ENCODE data around the gene BFSP1. TPM values are rescaled to one million over a fixed set of nuclear protein-coding genes. Genes with fewer than 3 reads are reported as not detected.
A peak's percentile ranks its signal among the peaks of the same experiment; 100 is the strongest.

BFSP1 gene
- total RNA-seq, 1 donor, result 2.9 TPM

DNA sequence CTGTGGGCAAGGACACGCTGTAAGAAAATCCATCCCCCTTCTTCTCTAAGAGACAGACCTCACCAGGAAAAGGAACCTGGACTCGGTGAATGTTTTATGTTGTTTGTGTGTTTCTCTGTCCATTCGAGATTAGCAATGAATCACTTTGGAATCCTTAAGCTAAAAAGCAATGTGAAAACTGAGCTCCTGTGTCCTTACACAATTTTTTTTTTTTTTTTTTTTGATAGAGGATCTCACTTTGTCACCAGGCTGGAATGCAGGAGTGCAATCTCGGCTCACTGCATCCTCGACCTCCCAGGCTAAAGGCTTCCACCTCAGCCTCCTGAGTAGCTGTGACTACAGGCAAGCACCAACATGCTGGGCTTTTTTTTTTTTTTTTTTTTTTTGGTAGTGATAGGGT is 32.1 kb downstream of the BFSP1 start:
- Histone ChIP-seq H3K79me2 (ENCODE audit: insufficient read depth, low read length) (no peaks in the 10 kb centered on the region), H3K4me3 (ENCODE audit: insufficient read depth, low read length) (no peak overlapping the region), H3K27ac (ENCODE audit: low read depth, low read length) (no peak overlapping the region), H3K4me1 (ENCODE audit: insufficient read depth, low read length) (peaks cover 5% of the 10 kb centered on the region), H3K36me3 (ENCODE audit: insufficient read depth, low read length) (no peaks in the 10 kb centered on the region), H2AFZ (ENCODE audit: low read length) (no peak overlapping the region), H3K4me2 (ENCODE audit: insufficient read depth, low read length) (no peak overlapping the region), H3K27me3 (ENCODE audit: insufficient read depth, low read length) (peaks cover 6% of the 10 kb centered on the region), H4K20me1 (ENCODE audit: insufficient read depth, low read length) (no peaks in the 10 kb centered on the region), H3K9me3 (ENCODE audit: low read depth, low read length) (no peaks in the 10 kb centered on the region)
- TF ChIP-seq, protein P1, sequence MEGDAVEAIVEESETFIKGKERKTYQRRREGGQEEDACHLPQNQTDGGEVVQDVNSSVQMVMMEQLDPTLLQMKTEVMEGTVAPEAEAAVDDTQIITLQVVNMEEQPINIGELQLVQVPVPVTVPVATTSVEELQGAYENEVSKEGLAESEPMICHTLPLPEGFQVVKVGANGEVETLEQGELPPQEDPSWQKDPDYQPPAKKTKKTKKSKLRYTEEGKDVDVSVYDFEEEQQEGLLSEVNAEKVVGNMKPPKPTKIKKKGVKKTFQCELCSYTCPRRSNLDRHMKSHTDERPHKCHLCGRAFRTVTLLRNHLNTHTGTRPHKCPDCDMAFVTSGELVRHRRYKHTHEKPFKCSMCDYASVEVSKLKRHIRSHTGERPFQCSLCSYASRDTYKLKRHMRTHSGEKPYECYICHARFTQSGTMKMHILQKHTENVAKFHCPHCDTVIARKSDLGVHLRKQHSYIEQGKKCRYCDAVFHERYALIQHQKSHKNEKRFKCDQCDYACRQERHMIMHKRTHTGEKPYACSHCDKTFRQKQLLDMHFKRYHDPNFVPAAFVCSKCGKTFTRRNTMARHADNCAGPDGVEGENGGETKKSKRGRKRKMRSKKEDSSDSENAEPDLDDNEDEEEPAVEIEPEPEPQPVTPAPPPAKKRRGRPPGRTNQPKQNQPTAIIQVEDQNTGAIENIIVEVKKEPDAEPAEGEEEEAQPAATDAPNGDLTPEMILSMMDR (IDR thresholded peaks at IDR 0.05; ENCODE audit: extremely low read depth, low read depth, low read length), result no peak
- no peak for DNase-seq (ENCODE audit: insufficient read length, low spot score, missing footprints)

DNA sequence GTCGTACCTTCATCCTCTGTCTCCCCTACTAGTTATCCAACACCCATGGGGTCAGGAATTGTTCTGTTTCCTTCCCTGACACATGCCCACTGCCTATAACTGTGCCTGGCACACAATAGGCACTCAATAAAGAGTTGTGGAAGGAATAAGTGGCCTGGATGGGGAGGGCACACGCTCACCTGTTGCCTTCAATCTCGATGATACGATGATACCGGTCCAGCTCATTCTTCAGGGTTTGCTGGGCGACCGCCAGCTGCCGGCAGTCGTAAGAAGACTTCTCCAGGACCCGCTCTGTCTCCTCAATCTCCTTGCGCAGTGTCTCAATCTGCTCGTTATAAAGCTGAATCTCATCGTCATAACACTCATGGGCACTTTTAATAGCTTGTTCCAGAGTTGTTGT is 32.5 kb downstream of the BFSP1 start:
- H3K27ac ChIP-seq (ENCODE audit: low read depth, low read length), result no peak overlapping the region
- no peak for DNase-seq (ENCODE audit: insufficient read length, low spot score, missing footprints)
- no peaks in the 10 kb centered on the region for H3K36me3 ChIP-seq (ENCODE audit: insufficient read depth, low read length)
- H2AFZ ChIP-seq (ENCODE audit: low read length), result no peak overlapping the region
- H3K27me3 ChIP-seq (ENCODE audit: insufficient read depth, low read length), result peaks cover 6% of the 10 kb centered on the region
- H3K79me2 ChIP-seq (ENCODE audit: insufficient read depth, low read length), result no peaks in the 10 kb centered on the region
- no peaks in the 10 kb centered on the region for H3K9me3 ChIP-seq (ENCODE audit: low read depth, low read length)
- H3K4me1 ChIP-seq (ENCODE audit: insufficient read depth, low read length), result peaks cover 5% of the 10 kb centered on the region
- no peak overlapping the region for H3K4me3 ChIP-seq (ENCODE audit: insufficient read depth, low read length)
- H4K20me1 ChIP-seq (ENCODE audit: insufficient read depth, low read length), result no peaks in the 10 kb centered on the region
- TF ChIP-seq, protein P1 (IDR thresholded peaks at IDR 0.05; ENCODE audit: extremely low read depth, low read depth, low read length), result no peak
- no peak overlapping the region for H3K4me2 ChIP-seq (ENCODE audit: insufficient read depth, low read length)

DNA sequence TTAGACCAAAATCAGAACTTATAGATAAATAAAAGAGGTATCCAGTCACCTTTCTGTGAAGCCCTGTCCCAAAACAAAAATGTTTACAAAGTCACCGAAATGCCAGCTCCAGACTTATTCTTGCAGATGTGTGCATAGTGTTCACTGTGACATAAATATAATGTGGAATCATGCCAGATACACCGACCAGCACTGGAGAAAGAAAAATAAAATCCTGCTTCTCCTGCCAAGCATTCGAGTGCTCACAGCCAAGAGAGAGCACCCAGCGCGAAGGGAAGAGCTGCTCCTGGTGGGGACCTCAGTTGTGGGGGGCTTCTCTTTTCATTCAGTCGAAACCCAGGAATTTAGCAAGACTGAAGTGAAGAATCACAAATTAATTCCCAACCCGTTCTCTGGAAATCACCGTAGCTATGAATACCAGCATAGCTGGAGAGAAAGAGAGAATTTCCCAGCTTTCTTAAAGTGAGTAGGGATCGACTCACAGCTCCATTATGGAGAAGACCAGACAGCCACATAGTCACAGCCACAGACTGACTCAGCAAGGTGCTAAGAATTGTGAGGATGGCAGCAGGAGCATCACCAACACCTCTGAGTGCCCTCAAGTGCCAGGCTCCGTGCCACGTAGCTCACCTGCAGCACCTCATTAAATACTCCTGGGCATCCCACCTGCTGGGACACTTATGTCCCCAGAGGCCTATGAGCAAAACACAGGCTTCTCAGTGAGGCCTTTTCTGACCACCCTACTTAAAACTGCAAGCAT is 33.2 kb downstream of the BFSP1 start:
- TF ChIP-seq, protein P1 (IDR thresholded peaks at IDR 0.05; ENCODE audit: extremely low read depth, low read depth, low read length), result no peak
- no peak for DNase-seq (ENCODE audit: insufficient read length, low spot score, missing footprints)
- H3K4me3 ChIP-seq (ENCODE audit: insufficient read depth, low read length), result peak overlapping the region; percentile 38
- no peaks in the 10 kb centered on the region for H3K36me3 ChIP-seq (ENCODE audit: insufficient read depth, low read length)
- no peaks in the 10 kb centered on the region for H3K79me2 ChIP-seq (ENCODE audit: insufficient read depth, low read length)
- peaks cover 5% of the 10 kb centered on the region for H3K4me1 ChIP-seq (ENCODE audit: insufficient read depth, low read length)
- H2AFZ ChIP-seq (ENCODE audit: low read length), result peak overlapping the region; percentile 37
- H3K4me2 ChIP-seq (ENCODE audit: insufficient read depth, low read length), result peak overlapping the region; percentile 67
- no peaks in the 10 kb centered on the region for H4K20me1 ChIP-seq (ENCODE audit: insufficient read depth, low read length)
- no peaks in the 10 kb centered on the region for H3K9me3 ChIP-seq (ENCODE audit: low read depth, low read length)
- H3K27ac ChIP-seq (ENCODE audit: low read depth, low read length), result no peak overlapping the region
- peaks cover 6% of the 10 kb centered on the region for H3K27me3 ChIP-seq (ENCODE audit: insufficient read depth, low read length)

DNA sequence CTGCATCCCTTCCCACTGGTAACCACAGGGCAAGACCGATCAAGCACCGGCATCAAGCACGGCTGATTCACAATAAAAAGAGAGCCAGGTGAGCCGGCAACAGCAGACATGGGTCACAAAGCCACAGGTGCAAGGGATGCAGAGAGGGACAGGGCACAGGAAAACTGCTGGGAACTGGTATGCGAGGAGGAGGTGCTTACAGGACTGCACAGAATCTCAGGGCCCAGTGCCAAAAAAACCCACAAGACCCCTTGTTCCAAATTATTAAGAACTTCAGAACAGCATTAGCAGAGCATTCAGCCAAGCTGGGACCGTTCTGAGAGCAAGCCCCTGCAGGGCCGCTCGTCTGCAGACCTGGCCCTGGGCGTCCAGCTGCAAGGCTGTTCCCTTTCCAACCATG is 35.4 kb downstream of the BFSP1 start:
- H3K4me2 ChIP-seq (ENCODE audit: insufficient read depth, low read length), result no peak overlapping the region
- H3K79me2 ChIP-seq (ENCODE audit: insufficient read depth, low read length), result no peaks in the 10 kb centered on the region
- peaks cover 5% of the 10 kb centered on the region for H3K4me1 ChIP-seq (ENCODE audit: insufficient read depth, low read length)
- no peaks in the 10 kb centered on the region for H3K27me3 ChIP-seq (ENCODE audit: insufficient read depth, low read length)
- TF ChIP-seq, protein P1 (IDR thresholded peaks at IDR 0.05; ENCODE audit: extremely low read depth, low read depth, low read length), result no peak
- H3K9me3 ChIP-seq (ENCODE audit: low read depth, low read length), result no peaks in the 10 kb centered on the region
- no peaks in the 10 kb centered on the region for H4K20me1 ChIP-seq (ENCODE audit: insufficient read depth, low read length)
- no peak for DNase-seq (ENCODE audit: insufficient read length, low spot score, missing footprints)
- H2AFZ ChIP-seq (ENCODE audit: low read length), result no peak overlapping the region
- H3K36me3 ChIP-seq (ENCODE audit: insufficient read depth, low read length), result no peaks in the 10 kb centered on the region
- H3K4me3 ChIP-seq (ENCODE audit: insufficient read depth, low read length), result no peak overlapping the region
- H3K27ac ChIP-seq (ENCODE audit: low read depth, low read length), result no peak overlapping the region

Measured in osteoblast (primary cell).